GM23248 (cell line): ENCODE measurements around the gene KLK7. TPM values are rescaled to one million over a fixed set of nuclear protein-coding genes. Genes with fewer than 3 reads are reported as not detected.

Source experiments
- DNase-seq: peaks from one replicate; pipeline ENCODE4 v3.0.0-alpha.2; 2015
- H2AFZ ChIP-seq: fragments of 200-600 bp; sonication (generic); 2 replicates; pipeline ENCODE4 v1.6.1; 2016; ENCODE audit warnings: antibody characterized with exemption
- H3F3A ChIP-seq: fragments of 200-600 bp; sonication (generic); 2 replicates; pipeline ENCODE4 v1.6.1; 2016; ENCODE audit warnings: mild to moderate bottlenecking, antibody characterized with exemption, mixed run types; ENCODE audit not compliant: insufficient read depth
- H3K27ac ChIP-seq: fragments of 200-600 bp; sonication (generic); 2 replicates; pipeline ENCODE4 v1.5.1; 2016; ENCODE audit warnings: mild to moderate bottlenecking
- H3K27me3 ChIP-seq: fragments of 200-600 bp; sonication (generic); replicated peaks from 2 replicates; pipeline ENCODE4 v1.6.1; 2016; ENCODE audit warnings: mild to moderate bottlenecking; ENCODE audit not compliant: insufficient read depth
- H3K36me3 ChIP-seq: fragments of 200-600 bp; sonication (generic); 2 replicates; pipeline ENCODE4 v1.6.1; 2016; ENCODE audit warnings: low read depth, mild to moderate bottlenecking
- H3K4me1 ChIP-seq: fragments of 200-600 bp; sonication (generic); 2 replicates; pipeline ENCODE4 v1.6.1; 2016; ENCODE audit warnings: mild to moderate bottlenecking; ENCODE audit not compliant: insufficient read depth
- H3K4me2 ChIP-seq: fragments of 200-600 bp; sonication (generic); one replicate; pipeline ENCODE4 v1.6.1; 2016; ENCODE audit warnings: mild to moderate bottlenecking; ENCODE audit not compliant: unreplicated experiment
- H3K4me3 ChIP-seq: fragments of 200-600 bp; sonication (generic); 2 replicates; pipeline ENCODE4 v1.5.1; 2016; ENCODE audit warnings: mild to moderate bottlenecking
- H3K79me2 ChIP-seq: fragments of 200-600 bp; sonication (generic); 2 replicates; pipeline ENCODE4 v1.6.1; 2016; ENCODE audit warnings: mild to moderate bottlenecking; ENCODE audit not compliant: insufficient read depth
- H3K9ac ChIP-seq: fragments of 200-600 bp; sonication (generic); 2 replicates; pipeline ENCODE4 v1.6.1; 2016; ENCODE audit warnings: mild to moderate bottlenecking
- H3K9me2 ChIP-seq: fragments of 200-600 bp; sonication (generic); 2 replicates; pipeline ENCODE4 v1.6.1; 2016; ENCODE audit warnings: mixed run types, mild to moderate bottlenecking, moderate library complexity; ENCODE audit not compliant: insufficient read depth
- H3K9me3 ChIP-seq: fragments of 200-600 bp; sonication (generic); one replicate; pipeline ENCODE4 v1.6.1; 2017; ENCODE audit warnings: low read depth
- H4K20me1 ChIP-seq: fragments of 200-600 bp; sonication (generic); 2 replicates; pipeline ENCODE4 v1.6.0; 2016; ENCODE audit not compliant: insufficient read depth
- EZH2 ChIP-seq: fragments of 200-600 bp; sonication (generic); IDR thresholded peaks from 2 replicates; pipeline ENCODE4 v1.6.1; 2018; ENCODE audit warnings: antibody characterized with exemption, mild to moderate bottlenecking; ENCODE audit not compliant: insufficient read depth, poor library complexity, severe bottlenecking
- EZH2phosphoT487 ChIP-seq: fragments of 200-600 bp; sonication (generic); IDR thresholded peaks from 2 replicates; pipeline ENCODE4 v1.6.1; 2018; ENCODE audit warnings: antibody characterized with exemption, moderate library complexity, mild to moderate bottlenecking, low read depth; ENCODE audit not compliant: insufficient read depth
- WGBS, 2 experiments: methylation state at CpG; one replicate each; pipeline ENCODE4 v1.1.6; 2015 to 2017; ENCODE audit warnings: low lambda C conversion rate in 2 of 2, low coverage in 1 of 2; ENCODE audit errors: missing lambda C conversion rate in 2 of 2; 5-methylcytosine and 5-hydroxymethylcytosine counted together
- in situ Hi-C: fragments of 300-500 bp; cut with MboI; formaldehyde crosslinking; loops from 2 replicates; pipeline ENCODE4 v1.15.0; 2020
- polyA plus RNA-seq: library from polyadenylated mRNA; unstranded; fragments of >200 nt; fragmentation: Nextera tagmentation; extraction: Ambion mirVana; gene quantifications from 2 replicates; pipeline ENCODE4 v1.2.1, GENCODE V29; 2016
- total RNA-seq: library from RNA; depleted of rRNA; stranded (reverse); fragments of >200 nt; shearing (Covaris generic); gene quantifications from 2 replicates; pipeline ENCODE4 v1.2.3, GENCODE V29; 2014

Gene KLK7
- total and polyA plus RNA-seq, 2 experiments from 2014 or later: not detected

- Histone ChIP-seq H3K4me2 (no peak overlapping the region), H3K9me2 (no peaks in the 10 kb centered on the region), H3K36me3 (no peaks in the 10 kb centered on the region), H3K9me3 (no peaks in the 10 kb centered on the region), H4K20me1 (no peaks in the 10 kb centered on the region), H3K9ac (no peak overlapping the region), H2AFZ (no peak overlapping the region), H3F3A (no peaks in the 10 kb centered on the region), H3K27me3 (no peaks in the 10 kb centered on the region; the same call in none of the 2 replicates), H3K27ac (no peak overlapping the region), H3K4me3 (no peak overlapping the region), H3K4me1 (no peaks in the 10 kb centered on the region), H3K79me2 (no peaks in the 10 kb centered on the region)
- DNase-seq: no peak
- 22% methylated on average over 7 to 8 of the region's 8 CpGs for WGBS, 2 experiments
- TF ChIP-seq EZH2 (no peak), EZH2phosphoT487 (no peak)
- in situ Hi-C loops: no loop called here
Measured at GRCh38 chr19:50979758-50980157, 4.0 kb downstream of the KLK7 start.

GRCh38 chr19:50978772-50979390 is 4.8 kb downstream of the KLK7 start:
- DNase-seq: no peak
- Histone ChIP-seq H3K79me2 (no peaks in the 10 kb centered on the region), H3K9ac (no peak overlapping the region), H2AFZ (no peak overlapping the region), H3K9me3 (no peaks in the 10 kb centered on the region), H4K20me1 (no peaks in the 10 kb centered on the region), H3K4me2 (no peak overlapping the region), H3K27ac (no peak overlapping the region), H3K9me2 (no peaks in the 10 kb centered on the region), H3F3A (no peaks in the 10 kb centered on the region), H3K27me3 (no peaks in the 10 kb centered on the region; the same call in none of the 2 replicates), H3K4me3 (no peak overlapping the region), H3K4me1 (no peaks in the 10 kb centered on the region), H3K36me3 (no peaks in the 10 kb centered on the region)
- 47 to 50% methylated on average over 5 of the region's 5 CpGs for WGBS, 2 experiments
- TF ChIP-seq EZH2phosphoT487 (no peak), EZH2 (no peak)
- in situ Hi-C loops: no loop called here

DNA sequence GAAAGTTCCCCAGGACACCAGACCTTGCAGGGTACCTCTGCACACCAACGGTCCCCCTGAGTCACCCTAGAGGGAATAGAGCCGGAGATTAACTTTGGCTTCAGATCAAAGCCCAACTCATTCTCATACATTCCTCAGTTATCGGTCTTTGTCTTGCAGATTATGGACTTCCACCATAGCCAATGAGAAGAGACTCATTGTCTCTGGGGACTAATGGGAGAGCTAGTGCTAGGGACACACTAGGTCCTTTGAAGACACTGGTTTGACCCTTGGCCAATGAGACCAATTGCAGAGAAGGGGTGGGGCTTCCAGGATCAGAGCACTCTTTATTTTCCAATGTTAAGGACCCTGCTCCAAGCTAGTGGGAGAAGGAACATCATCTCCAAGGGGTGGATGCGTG is 6.1 kb downstream of the KLK7 start:
- in situ Hi-C loops: no loop called here
- Histone ChIP-seq H3K4me1 (no peaks in the 10 kb centered on the region), H3K79me2 (no peaks in the 10 kb centered on the region), H2AFZ (no peak overlapping the region), H3K27ac (no peak overlapping the region), H3K27me3 (no peaks in the 10 kb centered on the region; the same call in none of the 2 replicates), H3K9me2 (no peaks in the 10 kb centered on the region), H3K4me3 (no peak overlapping the region), H3K4me2 (no peak overlapping the region), H3K9ac (no peak overlapping the region), H3K36me3 (no peaks in the 10 kb centered on the region), H4K20me1 (no peaks in the 10 kb centered on the region), H3F3A (no peaks in the 10 kb centered on the region), H3K9me3 (no peaks in the 10 kb centered on the region)
- TF ChIP-seq EZH2phosphoT487: no peak
- no peak for TF ChIP-seq EZH2
- 39 to 47% methylated on average over 4 of the region's 4 CpGs for WGBS, 2 experiments
- DNase-seq: no peak

DNA sequence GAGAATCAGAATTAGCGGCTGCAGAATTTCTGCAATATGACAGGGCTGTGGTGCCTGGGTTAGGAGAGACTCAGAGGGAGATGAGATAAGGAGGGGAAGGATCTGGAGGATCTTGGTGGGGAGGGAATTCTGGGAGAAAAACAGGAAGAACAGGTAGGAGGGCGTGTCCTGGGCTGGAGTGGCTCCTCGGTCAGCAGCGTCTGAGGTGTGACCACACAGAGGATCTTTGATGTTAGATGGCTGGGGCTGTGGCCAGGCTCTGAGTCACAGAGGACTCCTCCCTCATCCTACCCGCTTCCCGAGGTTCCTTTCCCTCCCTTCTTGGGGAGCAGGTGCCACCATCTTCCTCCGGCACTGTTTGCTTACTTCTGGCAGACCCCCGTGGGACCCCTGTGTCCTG is 8.0 kb downstream of the KLK7 start:
- TF ChIP-seq EZH2phosphoT487 (no peak), EZH2 (no peak)
- no peak overlapping the region for H3K27ac ChIP-seq
- 4 to 8% methylated on average over 8 of the region's 8 CpGs for WGBS, 2 experiments
- H3K79me2 ChIP-seq: no peaks in the 10 kb centered on the region
- no peak overlapping the region for H3K9ac ChIP-seq
- H3K4me1 ChIP-seq: no peaks in the 10 kb centered on the region
- no peak overlapping the region for H3K4me2 ChIP-seq
- H4K20me1 ChIP-seq: no peaks in the 10 kb centered on the region
- H3K27me3 ChIP-seq: no peaks in the 10 kb centered on the region; the same call in 1 of the 2 replicates
- in situ Hi-C loops: no loop called here
- no peak for DNase-seq
- H3K36me3 ChIP-seq: no peaks in the 10 kb centered on the region
- H3F3A ChIP-seq: no peaks in the 10 kb centered on the region
- H2AFZ ChIP-seq: no peak overlapping the region
- H3K9me2 ChIP-seq: no peaks in the 10 kb centered on the region
- H3K9me3 ChIP-seq: no peaks in the 10 kb centered on the region
- H3K4me3 ChIP-seq: no peak overlapping the region
